ENCODE data around the gene CPOX.
"Not testable (repeated sequence)": the region's sequence is repeated elsewhere in the genome, so short reads cannot be mapped to it uniquely, and the experiment has no call there.

The CPOX gene

DNA sequence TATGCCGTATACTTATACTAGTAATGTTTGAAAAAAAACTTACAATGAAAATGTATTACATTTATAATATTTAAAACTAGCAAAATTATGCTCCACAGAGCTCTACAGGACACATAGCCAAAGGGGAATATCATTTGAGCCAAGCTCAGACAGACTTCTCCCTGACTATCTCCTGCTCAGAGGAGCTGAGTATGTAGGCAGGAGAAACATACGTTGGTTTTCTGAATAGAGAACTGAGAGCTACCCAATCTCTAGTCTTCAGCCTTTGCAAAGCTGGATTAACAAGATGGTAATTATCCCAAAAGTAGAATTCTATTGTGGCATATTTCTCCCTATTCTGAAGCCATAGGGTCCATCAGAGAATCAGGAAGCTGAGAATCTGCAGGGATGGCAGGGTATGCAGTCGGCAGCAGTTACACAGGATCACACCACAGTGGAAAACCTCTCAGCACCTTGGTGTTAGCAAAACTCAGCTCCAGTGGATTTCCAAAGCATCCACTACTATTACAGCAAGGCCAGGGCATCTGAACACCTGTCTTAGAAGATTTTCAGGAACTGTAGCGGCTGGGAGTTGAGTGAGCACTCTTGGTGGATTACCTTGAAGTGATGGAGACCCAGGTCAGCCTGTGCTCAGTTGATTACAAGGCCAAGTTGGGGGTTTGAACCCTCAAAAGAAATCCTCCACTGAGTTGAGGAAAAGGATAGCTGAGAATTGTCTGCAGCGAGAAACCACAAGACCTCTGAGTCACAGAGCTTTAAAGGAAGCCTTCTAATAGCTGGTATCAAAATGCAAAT lies 31.5 kb downstream of the CPOX start:
- no peaks in the 10 kb centered on the region for H3K79me2 ChIP-seq (ENCODE audit: insufficient read depth, low read length)
- no peak overlapping the region for H3K4me2 ChIP-seq (ENCODE audit: insufficient read depth, low read length)
- H3K27ac ChIP-seq (ENCODE audit: low read length) = peak overlapping the region; percentile 16; the same call in 1 of the 2 replicates

DNA sequence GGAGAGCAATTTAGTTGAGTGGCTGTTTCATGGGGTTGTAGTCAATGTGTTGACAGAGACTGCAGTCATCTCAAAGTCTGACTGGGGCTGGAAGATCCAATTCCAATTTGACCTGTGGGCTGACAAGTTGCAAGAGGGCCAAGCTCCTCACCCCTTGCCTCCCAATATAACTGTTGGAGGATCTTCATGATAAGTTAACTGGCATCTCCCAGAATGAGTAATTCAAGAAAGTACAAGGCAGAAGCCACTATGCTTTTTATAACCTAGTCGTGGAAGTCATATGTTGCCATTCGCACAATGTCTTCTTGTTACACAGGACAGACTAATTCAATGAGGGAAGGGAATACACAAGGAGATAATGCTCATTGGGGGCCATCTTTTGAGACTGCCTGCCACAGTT lies 32.5 kb downstream of the CPOX start:
- no peaks in the 10 kb centered on the region for H4K20me1 ChIP-seq (ENCODE audit: insufficient read depth, low read length)
- no peak overlapping the region for H2AFZ ChIP-seq (ENCODE audit: low read depth, low read length)
- no peak for TF ChIP-seq EZH2 (IDR thresholded peaks at IDR 0.05; ENCODE audit: borderline replicate concordance, low read depth, low read length, severe bottlenecking)
- TF ChIP-seq, protein P1, sequence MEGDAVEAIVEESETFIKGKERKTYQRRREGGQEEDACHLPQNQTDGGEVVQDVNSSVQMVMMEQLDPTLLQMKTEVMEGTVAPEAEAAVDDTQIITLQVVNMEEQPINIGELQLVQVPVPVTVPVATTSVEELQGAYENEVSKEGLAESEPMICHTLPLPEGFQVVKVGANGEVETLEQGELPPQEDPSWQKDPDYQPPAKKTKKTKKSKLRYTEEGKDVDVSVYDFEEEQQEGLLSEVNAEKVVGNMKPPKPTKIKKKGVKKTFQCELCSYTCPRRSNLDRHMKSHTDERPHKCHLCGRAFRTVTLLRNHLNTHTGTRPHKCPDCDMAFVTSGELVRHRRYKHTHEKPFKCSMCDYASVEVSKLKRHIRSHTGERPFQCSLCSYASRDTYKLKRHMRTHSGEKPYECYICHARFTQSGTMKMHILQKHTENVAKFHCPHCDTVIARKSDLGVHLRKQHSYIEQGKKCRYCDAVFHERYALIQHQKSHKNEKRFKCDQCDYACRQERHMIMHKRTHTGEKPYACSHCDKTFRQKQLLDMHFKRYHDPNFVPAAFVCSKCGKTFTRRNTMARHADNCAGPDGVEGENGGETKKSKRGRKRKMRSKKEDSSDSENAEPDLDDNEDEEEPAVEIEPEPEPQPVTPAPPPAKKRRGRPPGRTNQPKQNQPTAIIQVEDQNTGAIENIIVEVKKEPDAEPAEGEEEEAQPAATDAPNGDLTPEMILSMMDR (IDR thresholded peaks at IDR 0.05; ENCODE audit: borderline replicate concordance, extremely low read depth, low read length, poor library complexity, severe bottlenecking) = no peak
- H3K4me3 ChIP-seq (ENCODE audit: low read depth in 1 of 2, low read length in 2 of 2) = no peak overlapping the region
- no peaks in the 10 kb centered on the region for H3K36me3 ChIP-seq (ENCODE audit: insufficient read depth, low read length)
- no peak overlapping the region for H3K4me2 ChIP-seq (ENCODE audit: insufficient read depth, low read length)
- peaks cover 5% of the 10 kb centered on the region for H3K27me3 ChIP-seq (ENCODE audit: insufficient read depth, low read length, poor library complexity)
- no peak for DNase-seq
- no peak overlapping the region for H3K9ac ChIP-seq (ENCODE audit: low read depth, low read length)
- no peaks in the 10 kb centered on the region for H3K79me2 ChIP-seq (ENCODE audit: insufficient read depth, low read length)
- ATAC-seq (ENCODE audit: insufficient read depth, low read depth) = no peak
- no peak overlapping the region for H3K27ac ChIP-seq (ENCODE audit: low read length)
- H3K4me1 ChIP-seq (ENCODE audit: insufficient read depth, low read length) = peaks cover 36% of the 10 kb centered on the region
- no peaks in the 10 kb centered on the region for H3K9me3 ChIP-seq (ENCODE audit: insufficient read depth, low read length, severe bottlenecking)

More for the DNA sequence above, 31.5 kb downstream of the CPOX start:
- Histone ChIP-seq H3K9me3 (ENCODE audit: insufficient read depth, low read length, severe bottlenecking) (no peaks in the 10 kb centered on the region), H3K27me3 (ENCODE audit: insufficient read depth, low read length, poor library complexity) (peaks cover 7% of the 10 kb centered on the region), H2AFZ (ENCODE audit: low read depth, low read length) (no peak overlapping the region), H3K9ac (ENCODE audit: low read depth, low read length) (no peak overlapping the region), H3K4me3 (ENCODE audit: low read depth in 1 of 2, low read length in 2 of 2) (no peak overlapping the region), H3K36me3 (ENCODE audit: insufficient read depth, low read length) (no peaks in the 10 kb centered on the region), H4K20me1 (ENCODE audit: insufficient read depth, low read length) (no peaks in the 10 kb centered on the region), H3K4me1 (ENCODE audit: insufficient read depth, low read length) (peaks cover 45% of the 10 kb centered on the region)
- peak; percentile 57 for ATAC-seq (ENCODE audit: insufficient read depth, low read depth)
- no peak for TF ChIP-seq EZH2 (IDR thresholded peaks at IDR 0.05; ENCODE audit: borderline replicate concordance, low read depth, low read length, severe bottlenecking)
- TF ChIP-seq, protein P1 (IDR thresholded peaks at IDR 0.05; ENCODE audit: borderline replicate concordance, extremely low read depth, low read length, poor library complexity, severe bottlenecking) = no peak
- DNase-seq = peak; percentile 37

DNA sequence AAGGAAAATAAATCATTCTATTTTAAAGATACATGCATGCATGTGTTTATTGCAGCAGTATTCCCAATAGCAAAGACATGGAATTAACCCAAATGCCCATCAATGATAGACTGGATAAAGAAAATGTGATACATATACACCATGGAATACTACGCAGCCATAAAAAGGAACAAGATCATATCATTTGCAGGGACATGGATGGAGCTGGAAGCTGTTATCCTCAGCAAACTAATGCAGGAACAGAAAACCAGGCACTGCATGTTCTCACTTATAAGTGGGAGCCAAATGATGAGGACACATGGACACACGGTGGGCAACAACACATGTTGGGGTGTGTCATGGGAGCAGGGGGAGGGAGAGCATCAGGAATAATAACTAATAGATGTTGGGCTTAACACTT lies 33.6 kb downstream of the CPOX start:
- H3K4me3 ChIP-seq (ENCODE audit: low read depth in 1 of 2, low read length in 2 of 2); H3K79me2 ChIP-seq (ENCODE audit: insufficient read depth, low read length); H3K27me3 ChIP-seq (ENCODE audit: insufficient read depth, low read length, poor library complexity); H3K9me3 ChIP-seq (ENCODE audit: insufficient read depth, low read length, severe bottlenecking); H3K9ac ChIP-seq (ENCODE audit: low read depth, low read length); H3K27ac ChIP-seq (ENCODE audit: low read length); ATAC-seq (ENCODE audit: insufficient read depth, low read depth); H2AFZ ChIP-seq (ENCODE audit: low read depth, low read length); H3K36me3 ChIP-seq (ENCODE audit: insufficient read depth, low read length); H4K20me1 ChIP-seq (ENCODE audit: insufficient read depth, low read length); DNase-seq; H3K4me2 ChIP-seq (ENCODE audit: insufficient read depth, low read length): not testable (repeated sequence)
- peaks cover 24% of the 10 kb centered on the region for H3K4me1 ChIP-seq (ENCODE audit: insufficient read depth, low read length)

DNA sequence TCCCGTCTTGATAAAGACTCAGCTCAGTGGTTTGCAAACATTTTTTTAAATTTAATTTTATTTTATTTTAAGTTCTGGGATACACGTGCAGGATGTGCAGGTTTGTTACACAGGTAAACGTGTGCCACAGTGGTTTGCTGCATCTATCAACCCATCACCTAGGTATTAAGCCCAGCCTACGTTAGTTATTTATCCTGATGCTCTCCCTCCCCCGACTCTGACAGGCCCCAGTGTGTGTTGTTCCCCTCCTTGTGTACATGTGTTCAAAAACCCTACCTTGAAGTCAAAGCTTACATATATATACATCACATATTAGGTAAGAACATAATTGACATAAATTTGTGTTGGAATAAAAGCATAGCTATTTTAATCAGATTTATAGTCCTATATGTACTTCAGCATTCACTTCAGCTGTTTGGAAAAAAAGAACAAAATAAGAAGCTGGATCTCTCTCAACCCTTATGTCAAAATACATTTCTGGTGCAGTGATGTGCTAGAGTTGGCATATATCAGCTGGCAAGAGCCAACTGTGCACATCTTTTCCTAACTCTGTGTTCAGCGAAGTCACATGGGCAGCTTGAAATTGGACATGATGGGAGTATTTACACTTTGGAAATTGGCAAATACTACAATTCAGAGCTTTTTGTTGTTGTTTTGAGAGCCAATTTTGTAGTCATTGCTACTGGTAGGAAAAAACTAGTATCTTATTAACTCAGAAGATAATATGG lies 35.1 kb downstream of the CPOX start:
- H3K9ac ChIP-seq (ENCODE audit: low read depth, low read length) = no peak overlapping the region
- peaks cover 5% of the 10 kb centered on the region for H3K27me3 ChIP-seq (ENCODE audit: insufficient read depth, low read length, poor library complexity)
- no peak overlapping the region for H2AFZ ChIP-seq (ENCODE audit: low read depth, low read length)
- no peaks in the 10 kb centered on the region for H3K36me3 ChIP-seq (ENCODE audit: insufficient read depth, low read length)
- H3K4me2 ChIP-seq (ENCODE audit: insufficient read depth, low read length) = no peak overlapping the region
- peaks cover 9% of the 10 kb centered on the region for H3K4me1 ChIP-seq (ENCODE audit: insufficient read depth, low read length)
- no peak for DNase-seq
- H3K79me2 ChIP-seq (ENCODE audit: insufficient read depth, low read length) = no peaks in the 10 kb centered on the region
- H4K20me1 ChIP-seq (ENCODE audit: insufficient read depth, low read length) = no peaks in the 10 kb centered on the region
- no peak overlapping the region for H3K27ac ChIP-seq (ENCODE audit: low read length)
- H3K9me3 ChIP-seq (ENCODE audit: insufficient read depth, low read length, severe bottlenecking) = no peaks in the 10 kb centered on the region
- H3K4me3 ChIP-seq (ENCODE audit: low read depth in 1 of 2, low read length in 2 of 2) = no peak overlapping the region
- TF ChIP-seq EZH2 (IDR thresholded peaks at IDR 0.05; ENCODE audit: borderline replicate concordance, low read depth, low read length, severe bottlenecking) = no peak
- TF ChIP-seq, protein P1 (IDR thresholded peaks at IDR 0.05; ENCODE audit: borderline replicate concordance, extremely low read depth, low read length, poor library complexity, severe bottlenecking) = no peak
- no peak for ATAC-seq (ENCODE audit: insufficient read depth, low read depth)

Data from DND-41 (cell line).